Neural cell (in vitro differentiated cells): ENCODE results near the gene EVA1A.

ENCODE experiments used
- EP300 ChIP-seq: fragments of 450-650 bp; conservative IDR thresholded peaks from 2 replicates; pipeline ENCODE4 v1.6.1; 2014; ENCODE audit warnings: antibody characterized with exemption, mild to moderate bottlenecking, moderate library complexity; ENCODE audit not compliant: poor library complexity, severe bottlenecking
- EZH2 ChIP-seq: fragments of 200-600, 300-800 bp; shearing (Covaris generic), sonication (generic); IDR thresholded peaks from 2 replicates; pipeline ENCODE4 v1.6.1; 2014; ENCODE audit warnings: antibody characterized with exemption, low read length, borderline replicate concordance, mild to moderate bottlenecking; ENCODE audit not compliant: insufficient read depth, poor library complexity, severe bottlenecking
- POLR2AphosphoS5 ChIP-seq: IDR thresholded peaks from 2 replicates; pipeline ENCODE4 v1.6.1; 2012
- REST ChIP-seq: IDR thresholded peaks from 2 replicates; pipeline ENCODE4 v1.6.1; 2012; ENCODE audit warnings: borderline replicate concordance

- TF ChIP-seq POLR2AphosphoS5 (no peak), REST (no peak), EZH2 (no peak), EP300 (no peak)
Measured at GRCh38 chr2:75465317-75465984, 95.3 kb downstream of the EVA1A start.
